ENCODE results near the gene GSTA4.

The GSTA4 gene

DNA sequence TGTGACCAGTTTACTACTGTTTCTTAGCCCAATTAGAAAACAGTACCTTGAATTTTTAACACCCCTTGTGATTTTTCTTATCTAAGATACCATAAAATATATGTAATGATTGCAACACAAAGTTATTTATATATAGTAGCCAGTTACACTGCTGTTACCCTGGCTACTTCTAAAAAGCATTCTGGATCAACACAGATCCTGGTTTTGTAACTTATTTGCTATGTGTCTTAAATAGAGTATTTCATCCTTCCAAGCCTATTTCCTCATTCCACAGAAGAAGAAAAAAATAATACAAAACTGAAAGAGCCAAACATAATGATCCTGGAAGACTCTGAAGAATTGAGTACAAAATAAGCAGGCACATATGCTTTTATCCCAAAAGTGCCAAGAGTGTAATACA, 19.0 kb upstream of the GSTA4 start (continued):
- TF ChIP-seq, protein P1, sequence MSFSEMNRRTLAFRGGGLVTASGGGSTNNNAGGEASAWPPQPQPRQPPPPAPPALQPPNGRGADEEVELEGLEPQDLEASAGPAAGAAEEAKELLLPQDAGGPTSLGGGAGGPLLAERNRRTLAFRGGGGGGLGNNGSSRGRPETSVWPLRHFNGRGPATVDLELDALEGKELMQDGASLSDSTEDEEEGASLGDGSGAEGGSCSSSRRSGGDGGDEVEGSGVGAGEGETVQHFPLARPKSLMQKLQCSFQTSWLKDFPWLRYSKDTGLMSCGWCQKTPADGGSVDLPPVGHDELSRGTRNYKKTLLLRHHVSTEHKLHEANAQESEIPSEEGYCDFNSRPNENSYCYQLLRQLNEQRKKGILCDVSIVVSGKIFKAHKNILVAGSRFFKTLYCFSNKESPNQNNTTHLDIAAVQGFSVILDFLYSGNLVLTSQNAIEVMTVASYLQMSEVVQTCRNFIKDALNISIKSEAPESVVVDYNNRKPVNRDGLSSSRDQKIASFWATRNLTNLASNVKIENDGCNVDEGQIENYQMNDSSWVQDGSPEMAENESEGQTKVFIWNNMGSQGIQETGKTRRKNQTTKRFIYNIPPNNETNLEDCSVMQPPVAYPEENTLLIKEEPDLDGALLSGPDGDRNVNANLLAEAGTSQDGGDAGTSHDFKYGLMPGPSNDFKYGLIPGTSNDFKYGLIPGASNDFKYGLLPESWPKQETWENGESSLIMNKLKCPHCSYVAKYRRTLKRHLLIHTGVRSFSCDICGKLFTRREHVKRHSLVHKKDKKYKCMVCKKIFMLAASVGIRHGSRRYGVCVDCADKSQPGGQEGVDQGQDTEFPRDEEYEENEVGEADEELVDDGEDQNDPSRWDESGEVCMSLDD (tag by site-specific recombination; IDR thresholded peaks at IDR 0.05), result no peak
- TF ChIP-seq EGR2 (tag by site-specific recombination; IDR thresholded peaks at IDR 0.05; ENCODE audit: low read depth) (no peak), ZNF555 (tag by site-specific recombination; conservative IDR thresholded peaks at IDR 0.05) (no peak), ZXDB (tag by site-specific recombination; IDR thresholded peaks at IDR 0.05) (no peak), KLF8 (tag by site-specific recombination; IDR thresholded peaks at IDR 0.05) (no peak)
- TF ChIP-seq, protein P2, sequence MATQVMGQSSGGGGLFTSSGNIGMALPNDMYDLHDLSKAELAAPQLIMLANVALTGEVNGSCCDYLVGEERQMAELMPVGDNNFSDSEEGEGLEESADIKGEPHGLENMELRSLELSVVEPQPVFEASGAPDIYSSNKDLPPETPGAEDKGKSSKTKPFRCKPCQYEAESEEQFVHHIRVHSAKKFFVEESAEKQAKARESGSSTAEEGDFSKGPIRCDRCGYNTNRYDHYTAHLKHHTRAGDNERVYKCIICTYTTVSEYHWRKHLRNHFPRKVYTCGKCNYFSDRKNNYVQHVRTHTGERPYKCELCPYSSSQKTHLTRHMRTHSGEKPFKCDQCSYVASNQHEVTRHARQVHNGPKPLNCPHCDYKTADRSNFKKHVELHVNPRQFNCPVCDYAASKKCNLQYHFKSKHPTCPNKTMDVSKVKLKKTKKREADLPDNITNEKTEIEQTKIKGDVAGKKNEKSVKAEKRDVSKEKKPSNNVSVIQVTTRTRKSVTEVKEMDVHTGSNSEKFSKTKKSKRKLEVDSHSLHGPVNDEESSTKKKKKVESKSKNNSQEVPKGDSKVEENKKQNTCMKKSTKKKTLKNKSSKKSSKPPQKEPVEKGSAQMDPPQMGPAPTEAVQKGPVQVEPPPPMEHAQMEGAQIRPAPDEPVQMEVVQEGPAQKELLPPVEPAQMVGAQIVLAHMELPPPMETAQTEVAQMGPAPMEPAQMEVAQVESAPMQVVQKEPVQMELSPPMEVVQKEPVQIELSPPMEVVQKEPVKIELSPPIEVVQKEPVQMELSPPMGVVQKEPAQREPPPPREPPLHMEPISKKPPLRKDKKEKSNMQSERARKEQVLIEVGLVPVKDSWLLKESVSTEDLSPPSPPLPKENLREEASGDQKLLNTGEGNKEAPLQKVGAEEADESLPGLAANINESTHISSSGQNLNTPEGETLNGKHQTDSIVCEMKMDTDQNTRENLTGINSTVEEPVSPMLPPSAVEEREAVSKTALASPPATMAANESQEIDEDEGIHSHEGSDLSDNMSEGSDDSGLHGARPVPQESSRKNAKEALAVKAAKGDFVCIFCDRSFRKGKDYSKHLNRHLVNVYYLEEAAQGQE (tag by site-specific recombination; IDR thresholded peaks at IDR 0.05), result no peak
- TF ChIP-seq, protein P3, sequence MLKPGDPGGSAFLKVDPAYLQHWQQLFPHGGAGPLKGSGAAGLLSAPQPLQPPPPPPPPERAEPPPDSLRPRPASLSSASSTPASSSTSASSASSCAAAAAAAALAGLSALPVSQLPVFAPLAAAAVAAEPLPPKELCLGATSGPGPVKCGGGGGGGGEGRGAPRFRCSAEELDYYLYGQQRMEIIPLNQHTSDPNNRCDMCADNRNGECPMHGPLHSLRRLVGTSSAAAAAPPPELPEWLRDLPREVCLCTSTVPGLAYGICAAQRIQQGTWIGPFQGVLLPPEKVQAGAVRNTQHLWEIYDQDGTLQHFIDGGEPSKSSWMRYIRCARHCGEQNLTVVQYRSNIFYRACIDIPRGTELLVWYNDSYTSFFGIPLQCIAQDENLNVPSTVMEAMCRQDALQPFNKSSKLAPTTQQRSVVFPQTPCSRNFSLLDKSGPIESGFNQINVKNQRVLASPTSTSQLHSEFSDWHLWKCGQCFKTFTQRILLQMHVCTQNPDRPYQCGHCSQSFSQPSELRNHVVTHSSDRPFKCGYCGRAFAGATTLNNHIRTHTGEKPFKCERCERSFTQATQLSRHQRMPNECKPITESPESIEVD (tag by site-specific recombination; IDR thresholded peaks at IDR 0.05), result no peak

DNA sequence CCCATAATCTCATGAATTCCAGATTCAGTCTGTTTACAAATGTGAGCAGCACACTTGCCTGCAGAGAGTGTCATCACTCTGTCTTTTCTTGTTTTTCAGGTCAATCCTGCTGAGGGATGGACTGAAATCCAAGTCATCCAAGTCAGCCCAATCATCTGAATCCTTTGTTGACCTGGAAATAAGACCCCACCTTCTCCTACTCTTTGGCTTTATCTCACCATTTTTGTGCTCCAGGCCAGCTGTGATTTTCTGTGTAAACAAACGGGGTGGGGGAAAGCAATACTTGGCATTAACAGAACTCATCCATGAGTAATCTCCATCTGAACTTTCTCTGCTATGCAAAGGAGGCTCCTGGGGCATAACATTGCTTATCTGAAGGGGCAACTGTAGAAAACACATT, 16.9 kb upstream of the GSTA4 start:
- no peak overlapping the region for H3K4me3 ChIP-seq (ENCODE audit: low read depth, low read length)
- H3K9me3 ChIP-seq (ENCODE audit: control insufficient read depth, insufficient read depth, low read depth, low read length), result no peaks in the 10 kb centered on the region
- H3K27ac ChIP-seq (ENCODE audit: extremely low read depth, low read depth, low read length), result no peak overlapping the region
- no peak for TF ChIP-seq SP3 (tag by site-specific recombination; IDR thresholded peaks at IDR 0.05)
- TF ChIP-seq, protein P4, sequence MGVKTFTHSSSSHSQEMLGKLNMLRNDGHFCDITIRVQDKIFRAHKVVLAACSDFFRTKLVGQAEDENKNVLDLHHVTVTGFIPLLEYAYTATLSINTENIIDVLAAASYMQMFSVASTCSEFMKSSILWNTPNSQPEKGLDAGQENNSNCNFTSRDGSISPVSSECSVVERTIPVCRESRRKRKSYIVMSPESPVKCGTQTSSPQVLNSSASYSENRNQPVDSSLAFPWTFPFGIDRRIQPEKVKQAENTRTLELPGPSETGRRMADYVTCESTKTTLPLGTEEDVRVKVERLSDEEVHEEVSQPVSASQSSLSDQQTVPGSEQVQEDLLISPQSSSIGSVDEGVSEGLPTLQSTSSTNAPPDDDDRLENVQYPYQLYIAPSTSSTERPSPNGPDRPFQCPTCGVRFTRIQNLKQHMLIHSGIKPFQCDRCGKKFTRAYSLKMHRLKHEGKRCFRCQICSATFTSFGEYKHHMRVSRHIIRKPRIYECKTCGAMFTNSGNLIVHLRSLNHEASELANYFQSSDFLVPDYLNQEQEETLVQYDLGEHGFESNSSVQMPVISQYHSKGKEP (tag by site-specific recombination; IDR thresholded peaks at IDR 0.05), result no peak
- H3K36me3 ChIP-seq (ENCODE audit: control insufficient read depth in 2 of 2, insufficient read depth in 1 of 2, low read length in 2 of 2), result peaks cover 15 to 61% of the 10 kb centered on the region in 2 experiments
- ChIA-PET CTCF (no interaction called here), POLR2A (no interaction called here)
- no peaks in the 10 kb centered on the region for H3K4me1 ChIP-seq (ENCODE audit: control insufficient read depth, insufficient read depth, low read length)

DNA sequence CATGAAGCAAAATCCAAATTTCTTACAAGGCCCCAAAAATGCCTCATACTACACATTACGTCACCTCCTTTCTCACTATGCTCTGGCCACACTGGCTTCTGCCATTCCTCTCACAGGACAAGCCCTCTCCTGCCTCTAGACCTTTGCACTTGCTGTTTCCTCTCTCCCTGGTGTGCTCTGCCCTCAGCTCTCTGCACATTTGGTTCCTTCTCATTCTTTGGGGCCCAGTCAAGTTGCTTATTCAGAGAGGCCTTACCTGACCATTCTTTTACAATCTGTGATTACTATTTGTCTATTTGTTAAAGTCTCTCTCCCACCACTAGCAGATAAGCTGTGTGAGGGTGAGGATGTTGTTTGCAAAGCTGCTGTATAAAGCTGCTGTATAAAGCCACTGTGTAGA, 15.4 kb upstream of the GSTA4 start:
- Histone ChIP-seq H3K36me3 (ENCODE audit: control insufficient read depth in 2 of 2, insufficient read depth in 1 of 2, low read length in 2 of 2) (peaks cover 12 to 63% of the 10 kb centered on the region in 2 experiments), H3K27ac (ENCODE audit: extremely low read depth, low read depth, low read length) (no peak overlapping the region), H3K4me3 (ENCODE audit: low read depth, low read length) (no peak overlapping the region), H3K9me3 (ENCODE audit: control insufficient read depth, insufficient read depth, low read depth, low read length) (no peaks in the 10 kb centered on the region), H3K4me1 (ENCODE audit: control insufficient read depth, insufficient read depth, low read length) (no peaks in the 10 kb centered on the region)
- ChIA-PET CTCF (no interaction called here), POLR2A (interaction anchor here (0.9 kb wide), 1 partner anchor 33 kb away, joined by 3 read pairs; no protein-coding TSS in a partner anchor)
- no peak for TF ChIP-seq KLF10 (tag by site-specific recombination; IDR thresholded peaks at IDR 0.05)
- TF ChIP-seq ZNF548 (tag by site-specific recombination; IDR thresholded peaks at IDR 0.05), result no peak
- TF ChIP-seq, protein P5, sequence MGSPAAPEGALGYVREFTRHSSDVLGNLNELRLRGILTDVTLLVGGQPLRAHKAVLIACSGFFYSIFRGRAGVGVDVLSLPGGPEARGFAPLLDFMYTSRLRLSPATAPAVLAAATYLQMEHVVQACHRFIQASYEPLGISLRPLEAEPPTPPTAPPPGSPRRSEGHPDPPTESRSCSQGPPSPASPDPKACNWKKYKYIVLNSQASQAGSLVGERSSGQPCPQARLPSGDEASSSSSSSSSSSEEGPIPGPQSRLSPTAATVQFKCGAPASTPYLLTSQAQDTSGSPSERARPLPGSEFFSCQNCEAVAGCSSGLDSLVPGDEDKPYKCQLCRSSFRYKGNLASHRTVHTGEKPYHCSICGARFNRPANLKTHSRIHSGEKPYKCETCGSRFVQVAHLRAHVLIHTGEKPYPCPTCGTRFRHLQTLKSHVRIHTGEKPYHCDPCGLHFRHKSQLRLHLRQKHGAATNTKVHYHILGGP (tag by site-specific recombination; IDR thresholded peaks at IDR 0.05), result no peak
- TF ChIP-seq ZNF274 (IDR thresholded peaks at IDR 0.05; ENCODE audit: low read length), result no peak
- TF ChIP-seq ZNF274 (tag by site-specific recombination; IDR thresholded peaks at IDR 0.05; ENCODE audit: borderline replicate concordance), result no peak
- TF ChIP-seq ZNF776 (tag by site-specific recombination; IDR thresholded peaks at IDR 0.05; ENCODE audit: borderline replicate concordance), result no peak
- TF ChIP-seq ZBTB17 (tag by site-specific recombination; IDR thresholded peaks at IDR 0.05), result no peak
- TF ChIP-seq, protein P6, sequence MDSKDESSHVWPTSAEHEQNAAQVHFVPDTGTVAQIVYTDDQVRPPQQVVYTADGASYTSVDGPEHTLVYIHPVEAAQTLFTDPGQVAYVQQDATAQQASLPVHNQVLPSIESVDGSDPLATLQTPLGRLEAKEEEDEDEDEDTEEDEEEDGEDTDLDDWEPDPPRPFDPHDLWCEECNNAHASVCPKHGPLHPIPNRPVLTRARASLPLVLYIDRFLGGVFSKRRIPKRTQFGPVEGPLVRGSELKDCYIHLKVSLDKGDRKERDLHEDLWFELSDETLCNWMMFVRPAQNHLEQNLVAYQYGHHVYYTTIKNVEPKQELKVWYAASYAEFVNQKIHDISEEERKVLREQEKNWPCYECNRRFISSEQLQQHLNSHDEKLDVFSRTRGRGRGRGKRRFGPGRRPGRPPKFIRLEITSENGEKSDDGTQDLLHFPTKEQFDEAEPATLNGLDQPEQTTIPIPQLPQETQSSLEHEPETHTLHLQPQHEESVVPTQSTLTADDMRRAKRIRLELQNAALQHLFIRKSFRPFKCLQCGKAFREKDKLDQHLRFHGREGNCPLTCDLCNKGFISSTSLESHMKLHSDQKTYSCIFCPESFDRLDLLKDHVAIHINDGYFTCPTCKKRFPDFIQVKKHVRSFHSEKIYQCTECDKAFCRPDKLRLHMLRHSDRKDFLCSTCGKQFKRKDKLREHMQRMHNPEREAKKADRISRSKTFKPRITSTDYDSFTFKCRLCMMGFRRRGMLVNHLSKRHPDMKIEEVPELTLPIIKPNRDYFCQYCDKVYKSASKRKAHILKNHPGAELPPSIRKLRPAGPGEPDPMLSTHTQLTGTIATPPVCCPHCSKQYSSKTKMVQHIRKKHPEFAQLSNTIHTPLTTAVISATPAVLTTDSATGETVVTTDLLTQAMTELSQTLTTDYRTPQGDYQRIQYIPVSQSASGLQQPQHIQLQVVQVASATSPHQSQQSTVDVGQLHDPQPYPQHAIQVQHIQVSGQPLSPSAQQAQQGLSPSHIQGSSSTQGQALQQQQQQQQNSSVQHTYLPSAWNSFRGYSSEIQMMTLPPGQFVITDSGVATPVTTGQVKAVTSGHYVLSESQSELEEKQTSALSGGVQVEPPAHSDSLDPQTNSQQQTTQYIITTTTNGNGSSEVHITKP (tag by site-specific recombination; IDR thresholded peaks at IDR 0.05), result no peak
